Caco-2 (cell line): ENCODE data around the gene ATF2. TPM values are rescaled to one million over a fixed set of nuclear protein-coding genes. Genes with fewer than 3 reads are reported as not detected.
"Not testable (repeated sequence)": the region's sequence is repeated elsewhere in the genome, so short reads cannot be mapped to it uniquely, and the experiment has no call there.

ENCODE experiments used
- BruUV-seq: library from RNA; stranded (reverse); fragments of 400-500 nt; replicated peaks from 2 replicates; lab custom pipeline; 2021; lab: Mats Ljungman, UMichigan
- CTCF ChIA-PET: fragments of 300-600 bp; sonication (Branson Sonifier 250); formaldehyde crosslinking; loops from one replicate; lab custom pipeline; 2022; ENCODE audit warnings: antibody characterized with exemption; lab: Charles Lee
- POLR2A ChIA-PET: fragments of 300-600 bp; sonication (Branson Sonifier 250); formaldehyde crosslinking; loops from one replicate; lab custom pipeline; 2022; ENCODE audit warnings: antibody characterized with exemption; lab: Charles Lee
- DNase-seq, 2 experiments: peaks; one replicate each; pipeline versions ENCODE4 v3.0.0 to v3.0.0-alpha.2; 2020 to 2022
- H3K27me3 ChIP-seq: replicated peaks from 2 replicates; pipeline ENCODE4 v1.6.0; 2011; ENCODE audit warnings: low read length; ENCODE audit not compliant: control insufficient read depth, insufficient read depth
- H3K36me3 ChIP-seq: 2 replicates; pipeline ENCODE4 v1.5.1; 2011; ENCODE audit warnings: low read length; ENCODE audit not compliant: control insufficient read depth, insufficient read depth
- H3K4me1 ChIP-seq: fragments of 250-450 bp; sonication (Bioruptor Pico); 2 replicates; pipeline ENCODE4 v1.5.1; 2020; ENCODE audit warnings: mild to moderate bottlenecking
- H3K4me3 ChIP-seq: 2 replicates; pipeline ENCODE4 v1.5.1; 2011; ENCODE audit warnings: low read depth, mild to moderate bottlenecking, control low read depth, low read length
- H3K9me3 ChIP-seq: fragments of 250-450 bp; sonication (Bioruptor Pico); 2 replicates; pipeline ENCODE4 v1.5.1; 2020; ENCODE audit warnings: mild to moderate bottlenecking, moderate library complexity
- H3K27ac Mint-ChIP-seq: one replicate; pipeline ENCODE4 v1.8.0; 2022; ENCODE audit warnings: mixed read lengths; ENCODE audit not compliant: unreplicated experiment
- H3K27me3 Mint-ChIP-seq: one replicate; pipeline ENCODE4 v1.8.0; 2022; ENCODE audit warnings: mixed read lengths; ENCODE audit not compliant: insufficient read depth, unreplicated experiment
- H3K36me3 Mint-ChIP-seq: one replicate; pipeline ENCODE4 v1.8.0; 2022; ENCODE audit warnings: mild to moderate bottlenecking, mixed read lengths; ENCODE audit not compliant: insufficient read depth, unreplicated experiment
- H3K4me1 Mint-ChIP-seq: one replicate; pipeline ENCODE4 v1.8.0; 2022; ENCODE audit warnings: low read depth, mixed read lengths; ENCODE audit not compliant: unreplicated experiment
- H3K4me3 Mint-ChIP-seq: one replicate; pipeline ENCODE4 v1.8.0; 2022; ENCODE audit warnings: mild to moderate bottlenecking, moderate library complexity, mixed read lengths; ENCODE audit not compliant: unreplicated experiment
- H3K9me3 Mint-ChIP-seq: one replicate; pipeline ENCODE4 v1.8.0; 2022; ENCODE audit warnings: mixed read lengths; ENCODE audit not compliant: unreplicated experiment
- intact Hi-C: fragments of 100-400 bp; cut with micrococcal nuclease; formaldehyde crosslinking; loops from one replicate; pipeline ENCODE4 v1.10.0; 2022; ENCODE audit not compliant: unreplicated experiment
- total RNA-seq: library from RNA; stranded (reverse); gene quantifications from 2 replicates; pipeline ENCODE4 v1.2.3, GENCODE V29; 2022
- TF ChIP-seq, protein P1 (sequence below), 2 experiments: fragments of 200-600 bp in 1 of 2; IDR thresholded peaks; 1 replicate in 1 of 2; 2 replicates in 1 of 2; pipeline versions ENCODE4 v1.5.1 to v1.8.0; 2011 to 2022; ENCODE audit warnings: antibody characterized with exemption in 1 of 2, control low read depth in 1 of 2, inconsistent platforms in 1 of 2, low read depth in 1 of 2, low read length in 1 of 2, mild to moderate bottlenecking in 1 of 2, moderate library complexity in 1 of 2; ENCODE audit not compliant: insufficient read depth in 1 of 2, severe bottlenecking in 1 of 2, unreplicated experiment in 1 of 2

The ATF2 gene
- total RNA-seq, 1 experiment from 2014 or later = 47.1 TPM

GRCh38 chr2:175103191-175103590 is 64.8 kb downstream of the ATF2 start:
- BruUV-seq = no TSS peak
- Histone ChIP-seq H3K4me3 (no peak overlapping the region), H3K9me3 (no peaks in the 10 kb centered on the region), H3K4me1 (no peaks in the 10 kb centered on the region), H3K27me3 (no peaks in the 10 kb centered on the region), H3K36me3 (no peaks in the 10 kb centered on the region)
- Mint-ChIP-seq H3K36me3 (peaks cover 25% of the 10 kb centered on the region), H3K27me3 (no peaks in the 10 kb centered on the region), H3K4me1 (no peaks in the 10 kb centered on the region), H3K27ac (no peak overlapping the region), H3K9me3 (no peaks in the 10 kb centered on the region), H3K4me3 (no peak overlapping the region)
- TF ChIP-seq, protein P1, sequence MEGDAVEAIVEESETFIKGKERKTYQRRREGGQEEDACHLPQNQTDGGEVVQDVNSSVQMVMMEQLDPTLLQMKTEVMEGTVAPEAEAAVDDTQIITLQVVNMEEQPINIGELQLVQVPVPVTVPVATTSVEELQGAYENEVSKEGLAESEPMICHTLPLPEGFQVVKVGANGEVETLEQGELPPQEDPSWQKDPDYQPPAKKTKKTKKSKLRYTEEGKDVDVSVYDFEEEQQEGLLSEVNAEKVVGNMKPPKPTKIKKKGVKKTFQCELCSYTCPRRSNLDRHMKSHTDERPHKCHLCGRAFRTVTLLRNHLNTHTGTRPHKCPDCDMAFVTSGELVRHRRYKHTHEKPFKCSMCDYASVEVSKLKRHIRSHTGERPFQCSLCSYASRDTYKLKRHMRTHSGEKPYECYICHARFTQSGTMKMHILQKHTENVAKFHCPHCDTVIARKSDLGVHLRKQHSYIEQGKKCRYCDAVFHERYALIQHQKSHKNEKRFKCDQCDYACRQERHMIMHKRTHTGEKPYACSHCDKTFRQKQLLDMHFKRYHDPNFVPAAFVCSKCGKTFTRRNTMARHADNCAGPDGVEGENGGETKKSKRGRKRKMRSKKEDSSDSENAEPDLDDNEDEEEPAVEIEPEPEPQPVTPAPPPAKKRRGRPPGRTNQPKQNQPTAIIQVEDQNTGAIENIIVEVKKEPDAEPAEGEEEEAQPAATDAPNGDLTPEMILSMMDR (IDR thresholded peaks at IDR 0.05; ENCODE audit: insufficient read depth in 1 of 2, low read depth in 1 of 2, low read length in 1 of 2, severe bottlenecking in 1 of 2, unreplicated experiment in 1 of 2) = no peak
- DNase-seq = no peak
- POLR2A ChIA-PET = no interaction called here
- intact Hi-C loops = no loop called here
- CTCF ChIA-PET = no interaction called here

GRCh38 chr2:175101514-175101913 is 66.5 kb downstream of the ATF2 start:
- peaks cover 11% of the 10 kb centered on the region for H3K36me3 Mint-ChIP-seq
- H3K4me3 Mint-ChIP-seq = no peak overlapping the region
- H3K4me1 Mint-ChIP-seq = no peaks in the 10 kb centered on the region
- no peaks in the 10 kb centered on the region for H3K27me3 Mint-ChIP-seq
- intact Hi-C loops = no loop called here
- BruUV-seq = no TSS peak
- H3K9me3 ChIP-seq = no peaks in the 10 kb centered on the region
- H3K9me3 Mint-ChIP-seq = no peaks in the 10 kb centered on the region
- ChIA-PET CTCF (no interaction called here), POLR2A (no interaction called here)
- no peaks in the 10 kb centered on the region for H3K27me3 ChIP-seq
- no peak overlapping the region for H3K27ac Mint-ChIP-seq
- no peaks in the 10 kb centered on the region for H3K4me1 ChIP-seq
- H3K4me3 ChIP-seq = no peak overlapping the region
- TF ChIP-seq, protein P1 (IDR thresholded peaks at IDR 0.05; ENCODE audit: insufficient read depth in 1 of 2, low read depth in 1 of 2, low read length in 1 of 2, severe bottlenecking in 1 of 2, unreplicated experiment in 1 of 2) = no peak
- peaks cover 1% of the 10 kb centered on the region; the same call in 1 of the 2 replicates for H3K36me3 ChIP-seq
- no peak for DNase-seq

DNA sequence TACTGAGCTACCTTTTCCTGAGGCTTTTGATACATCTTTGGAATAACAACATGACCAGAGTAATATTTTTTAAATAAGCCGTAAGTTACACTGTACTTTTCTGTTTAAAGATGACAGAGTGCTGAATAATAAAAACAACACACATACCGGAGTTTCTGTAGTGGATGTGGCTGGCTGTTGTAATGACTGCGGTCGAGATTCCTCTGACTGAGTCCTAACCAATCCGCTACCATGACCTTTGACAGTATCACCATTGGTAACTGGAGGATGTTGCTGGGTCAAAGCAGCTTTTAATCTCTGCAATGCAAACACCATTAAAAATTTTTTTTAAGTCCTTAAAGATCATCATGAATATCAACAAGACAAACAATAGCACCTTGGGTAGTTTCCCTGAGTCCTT is 70.7 kb downstream of the ATF2 start:
- Histone ChIP-seq H3K9me3 (no peaks in the 10 kb centered on the region), H3K27me3 (no peaks in the 10 kb centered on the region), H3K4me1 (no peaks in the 10 kb centered on the region), H3K4me3 (no peak overlapping the region), H3K36me3 (peaks cover 1% of the 10 kb centered on the region; the same call in 1 of the 2 replicates)
- TF ChIP-seq, protein P1 (IDR thresholded peaks at IDR 0.05; ENCODE audit: insufficient read depth in 1 of 2, low read depth in 1 of 2, low read length in 1 of 2, severe bottlenecking in 1 of 2, unreplicated experiment in 1 of 2) = no peak
- ChIA-PET POLR2A (no interaction called here), CTCF (no interaction called here)
- BruUV-seq = no TSS peak
- no peaks in the 10 kb centered on the region for H3K4me1 Mint-ChIP-seq
- no peaks in the 10 kb centered on the region for H3K27me3 Mint-ChIP-seq
- intact Hi-C loops = no loop called here
- peaks cover 13% of the 10 kb centered on the region for H3K36me3 Mint-ChIP-seq
- no peak overlapping the region for H3K27ac Mint-ChIP-seq
- DNase-seq = no peak
- H3K9me3 Mint-ChIP-seq = no peaks in the 10 kb centered on the region
- no peak overlapping the region for H3K4me3 Mint-ChIP-seq

GRCh38 chr2:175084117-175084516 is 83.9 kb downstream of the ATF2 start:
- peaks cover 24% of the 10 kb centered on the region for H3K36me3 Mint-ChIP-seq
- H3K27ac Mint-ChIP-seq, H3K4me3 Mint-ChIP-seq, DNase-seq, H3K9me3 ChIP-seq, H3K4me3 ChIP-seq, BruUV-seq, intact Hi-C loops, H3K27me3 Mint-ChIP-seq, H3K4me1 ChIP-seq, H3K9me3 Mint-ChIP-seq, POLR2A ChIA-PET, H3K27me3 ChIP-seq, H3K36me3 ChIP-seq, H3K4me1 Mint-ChIP-seq, CTCF ChIA-PET: not testable (repeated sequence)
